GM21381 (cell line): ENCODE measurements around the gene TINAGL1.

ENCODE experiments used
- ATAC-seq: cut with Tn5 transposase; IDR thresholded peaks from one replicate; pipeline ENCODE4 v1.9.1; 2021; ENCODE audit warnings: mild to moderate bottlenecking, moderate library complexity; ENCODE audit not compliant: unreplicated experiment

The TINAGL1 gene

GRCh38 chr1:31600641-31601040, 24.3 kb downstream of the TINAGL1 start:
- no peak for ATAC-seq

- no peak for ATAC-seq
These were observed 25.8 kb downstream of the TINAGL1 start for GRCh38 chr1:31602081-31602480.

GRCh38 chr1:31605908-31606427, 29.7 kb downstream of the TINAGL1 start:
- ATAC-seq, result peak; percentile 92

GRCh38 chr1:31607360-31607759, 31.0 kb downstream of the TINAGL1 start:
- no peak for ATAC-seq

- ATAC-seq, result no peak
These were observed 33.3 kb downstream of the TINAGL1 start for GRCh38 chr1:31609514-31610118.

GRCh38 chr1:31614414-31615005, 38.2 kb downstream of the TINAGL1 start:
- no peak for ATAC-seq

GRCh38 chr1:31615414-31615813, 39.1 kb downstream of the TINAGL1 start:
- ATAC-seq, result no peak

GRCh38 chr1:31615939-31616338, 39.6 kb downstream of the TINAGL1 start:
- ATAC-seq, result no peak

- ATAC-seq, result no peak
These were observed 41.1 kb downstream of the TINAGL1 start, which contains the start of gene HCRTR1 for GRCh38 chr1:31617218-31617915. HCRTR1 (plus strand) TSS chr1:31617689; CDS start chr1:31619193, 1,504 bp downstream.

- no peak for ATAC-seq
These were observed 41.8 kb downstream of the TINAGL1 start for GRCh38 chr1:31617916-31618746.

- ATAC-seq, result no peak
These were observed 42.9 kb downstream of the TINAGL1 start for GRCh38 chr1:31618916-31619846.

- ATAC-seq, result no peak
These were observed 44.5 kb downstream of the TINAGL1 start for GRCh38 chr1:31620631-31621497.

GRCh38 chr1:31621498-31621820, 45.1 kb downstream of the TINAGL1 start:
- ATAC-seq, result no peak

- ATAC-seq, result no peak
These were observed 45.8 kb downstream of the TINAGL1 start for GRCh38 chr1:31621847-31622730.

- ATAC-seq, result no peak
These were observed 47.0 kb downstream of the TINAGL1 start for GRCh38 chr1:31623365-31623764.

- no peak for ATAC-seq
These were observed 48.0 kb downstream of the TINAGL1 start for GRCh38 chr1:31624309-31624708.

GRCh38 chr1:31624731-31625514, 48.6 kb downstream of the TINAGL1 start:
- no peak for ATAC-seq
